Measurements from ENCODE around the gene TMEM269.

TMEM269 gene

GRCh38 chr1:42746436-42747105 lies 38.2 kb upstream of the TMEM269 start:
- no peak for TF ChIP-seq FOXP2 (optimal IDR thresholded peaks at IDR 0.05; ENCODE audit: borderline replicate concordance, extremely low read depth, extremely low read length, insufficient read depth)
- TF ChIP-seq TAF1 (IDR thresholded peaks at IDR 0.05; ENCODE audit: borderline replicate concordance, insufficient read depth, low read length): no peak
- TF ChIP-seq POLR2AphosphoS5 (IDR thresholded peaks at IDR 0.05; ENCODE audit: low read depth, low read length): no peak
- TF ChIP-seq REST (IDR thresholded peaks at IDR 0.05; ENCODE audit: insufficient read depth in 1 of 2, low read depth in 2 of 2, low read length in 2 of 2): no peak
- no peak for TF ChIP-seq SIN3A (IDR thresholded peaks at IDR 0.05; ENCODE audit: borderline replicate concordance, insufficient read depth, low read length)

- TF ChIP-seq TAF1 (IDR thresholded peaks at IDR 0.05; ENCODE audit: borderline replicate concordance, insufficient read depth, low read length) (no peak), POLR2AphosphoS5 (IDR thresholded peaks at IDR 0.05; ENCODE audit: low read depth, low read length) (no peak), SIN3A (IDR thresholded peaks at IDR 0.05; ENCODE audit: borderline replicate concordance, insufficient read depth, low read length) (no peak), FOXP2 (optimal IDR thresholded peaks at IDR 0.05; ENCODE audit: borderline replicate concordance, extremely low read depth, extremely low read length, insufficient read depth) (no peak), REST (IDR thresholded peaks at IDR 0.05; ENCODE audit: insufficient read depth in 1 of 2, low read depth in 2 of 2, low read length in 2 of 2) (no peak)
Observed at GRCh38 chr1:42747125-42747524, 37.7 kb upstream of the TMEM269 start.

- TF ChIP-seq REST (IDR thresholded peaks at IDR 0.05; ENCODE audit: insufficient read depth in 1 of 2, low read depth in 2 of 2, low read length in 2 of 2) (no peak), POLR2AphosphoS5 (IDR thresholded peaks at IDR 0.05; ENCODE audit: low read depth, low read length) (no peak), TAF1 (IDR thresholded peaks at IDR 0.05; ENCODE audit: borderline replicate concordance, insufficient read depth, low read length) (no peak), FOXP2 (optimal IDR thresholded peaks at IDR 0.05; ENCODE audit: borderline replicate concordance, extremely low read depth, extremely low read length, insufficient read depth) (no peak), SIN3A (IDR thresholded peaks at IDR 0.05; ENCODE audit: borderline replicate concordance, insufficient read depth, low read length) (no peak)
Observed at GRCh38 chr1:42748021-42748420, 36.8 kb upstream of the TMEM269 start.

- TF ChIP-seq TAF1 (IDR thresholded peaks at IDR 0.05; ENCODE audit: borderline replicate concordance, insufficient read depth, low read length) (no peak), POLR2AphosphoS5 (IDR thresholded peaks at IDR 0.05; ENCODE audit: low read depth, low read length) (no peak), FOXP2 (optimal IDR thresholded peaks at IDR 0.05; ENCODE audit: borderline replicate concordance, extremely low read depth, extremely low read length, insufficient read depth) (no peak), SIN3A (IDR thresholded peaks at IDR 0.05; ENCODE audit: borderline replicate concordance, insufficient read depth, low read length) (no peak), REST (IDR thresholded peaks at IDR 0.05; ENCODE audit: insufficient read depth in 1 of 2, low read depth in 2 of 2, low read length in 2 of 2) (no peak)
Observed at GRCh38 chr1:42748461-42749410, 36.1 kb upstream of the TMEM269 start.
